Measurements from ENCODE around the gene MCRIP2. TPM values are rescaled to one million over a fixed set of nuclear protein-coding genes. Genes with fewer than 3 reads are reported as not detected.

MCRIP2 gene
- total and polyA plus RNA-seq, 2 experiments from 2014 or later: 64.3 to 67.7 TPM

DNA sequence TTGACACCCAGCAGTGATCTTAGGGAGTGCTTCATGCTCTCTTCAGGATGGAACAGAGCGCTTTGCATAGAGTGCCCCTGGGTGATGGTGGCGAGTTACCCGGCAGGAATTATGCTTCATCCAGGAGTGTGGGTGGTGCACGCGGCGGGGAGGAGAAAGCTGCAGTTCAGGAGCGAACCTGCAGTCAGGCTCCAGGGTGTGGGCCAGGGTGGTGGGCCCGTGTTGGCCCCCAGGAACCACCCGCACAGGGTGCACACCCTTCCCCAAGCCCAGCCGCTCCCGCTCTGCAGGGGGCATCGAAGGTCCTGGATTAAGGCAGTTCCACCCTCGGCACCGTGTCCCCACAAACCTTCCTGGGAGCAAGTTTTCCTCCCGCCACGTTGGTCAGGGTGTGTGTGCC is 47.8 kb upstream of the MCRIP2 start:
- H3K36me3 ChIP-seq (ENCODE audit: insufficient read depth): no peaks in the 10 kb centered on the region
- Mint-ChIP-seq H3K27me3 (ENCODE audit: insufficient read depth, low read depth, poor library complexity) (peaks cover 19% of the 10 kb centered on the region), H3K4me1 (peaks cover 9% of the 10 kb centered on the region), H3K36me3 (ENCODE audit: low read depth) (peaks cover 12% of the 10 kb centered on the region), H3K9me3 (no peaks in the 10 kb centered on the region; the same call in 2 of the 3 replicates), H3K27ac (no peak overlapping the region), H3K4me3 (no peak overlapping the region)
- no peaks in the 10 kb centered on the region for H3F3A ChIP-seq (replicated peaks; ENCODE audit: low read depth)
- peaks cover 19% of the 10 kb centered on the region for H4K20me1 ChIP-seq (replicated peaks; ENCODE audit: insufficient read depth)
- no peak for DNase-seq (ENCODE audit: low spot score)
- H3K27ac ChIP-seq (ENCODE audit: low read depth): no peak overlapping the region
- H3K4me1 ChIP-seq (ENCODE audit: insufficient read depth): no peaks in the 10 kb centered on the region
- TF ChIP-seq ZNF114 (CRISPR knock-in tag; IDR thresholded peaks at IDR 0.05) (no peak), ETS1 (IDR thresholded peaks at IDR 0.05) (no peak), ZNF331 (CRISPR knock-in tag; IDR thresholded peaks at IDR 0.05; ENCODE audit: low read depth) (no peak), JUNB (IDR thresholded peaks at IDR 0.05; ENCODE audit: unreplicated experiment) (no peak), STAT1 (IDR thresholded peaks at IDR 0.05; ENCODE audit: unreplicated experiment) (no peak), POLR2AphosphoS5 (IDR thresholded peaks at IDR 0.05; ENCODE audit: low read depth) (no peak), EZH2phosphoT487 (IDR thresholded peaks at IDR 0.05; ENCODE audit: unreplicated experiment) (no peak), CTCF (conservative IDR thresholded peaks at IDR 0.05; ENCODE audit: low read depth in 2 of 2) (no peak), EZH2 (IDR thresholded peaks at IDR 0.05; ENCODE audit: low read depth, unreplicated experiment) (no peak), CREB1 (CRISPR knock-in tag; IDR thresholded peaks at IDR 0.05; ENCODE audit: low read depth) (no peak), NANOG (IDR thresholded peaks at IDR 0.05; ENCODE audit: borderline replicate concordance) (no peak)
- TF ChIP-seq, protein P1, sequence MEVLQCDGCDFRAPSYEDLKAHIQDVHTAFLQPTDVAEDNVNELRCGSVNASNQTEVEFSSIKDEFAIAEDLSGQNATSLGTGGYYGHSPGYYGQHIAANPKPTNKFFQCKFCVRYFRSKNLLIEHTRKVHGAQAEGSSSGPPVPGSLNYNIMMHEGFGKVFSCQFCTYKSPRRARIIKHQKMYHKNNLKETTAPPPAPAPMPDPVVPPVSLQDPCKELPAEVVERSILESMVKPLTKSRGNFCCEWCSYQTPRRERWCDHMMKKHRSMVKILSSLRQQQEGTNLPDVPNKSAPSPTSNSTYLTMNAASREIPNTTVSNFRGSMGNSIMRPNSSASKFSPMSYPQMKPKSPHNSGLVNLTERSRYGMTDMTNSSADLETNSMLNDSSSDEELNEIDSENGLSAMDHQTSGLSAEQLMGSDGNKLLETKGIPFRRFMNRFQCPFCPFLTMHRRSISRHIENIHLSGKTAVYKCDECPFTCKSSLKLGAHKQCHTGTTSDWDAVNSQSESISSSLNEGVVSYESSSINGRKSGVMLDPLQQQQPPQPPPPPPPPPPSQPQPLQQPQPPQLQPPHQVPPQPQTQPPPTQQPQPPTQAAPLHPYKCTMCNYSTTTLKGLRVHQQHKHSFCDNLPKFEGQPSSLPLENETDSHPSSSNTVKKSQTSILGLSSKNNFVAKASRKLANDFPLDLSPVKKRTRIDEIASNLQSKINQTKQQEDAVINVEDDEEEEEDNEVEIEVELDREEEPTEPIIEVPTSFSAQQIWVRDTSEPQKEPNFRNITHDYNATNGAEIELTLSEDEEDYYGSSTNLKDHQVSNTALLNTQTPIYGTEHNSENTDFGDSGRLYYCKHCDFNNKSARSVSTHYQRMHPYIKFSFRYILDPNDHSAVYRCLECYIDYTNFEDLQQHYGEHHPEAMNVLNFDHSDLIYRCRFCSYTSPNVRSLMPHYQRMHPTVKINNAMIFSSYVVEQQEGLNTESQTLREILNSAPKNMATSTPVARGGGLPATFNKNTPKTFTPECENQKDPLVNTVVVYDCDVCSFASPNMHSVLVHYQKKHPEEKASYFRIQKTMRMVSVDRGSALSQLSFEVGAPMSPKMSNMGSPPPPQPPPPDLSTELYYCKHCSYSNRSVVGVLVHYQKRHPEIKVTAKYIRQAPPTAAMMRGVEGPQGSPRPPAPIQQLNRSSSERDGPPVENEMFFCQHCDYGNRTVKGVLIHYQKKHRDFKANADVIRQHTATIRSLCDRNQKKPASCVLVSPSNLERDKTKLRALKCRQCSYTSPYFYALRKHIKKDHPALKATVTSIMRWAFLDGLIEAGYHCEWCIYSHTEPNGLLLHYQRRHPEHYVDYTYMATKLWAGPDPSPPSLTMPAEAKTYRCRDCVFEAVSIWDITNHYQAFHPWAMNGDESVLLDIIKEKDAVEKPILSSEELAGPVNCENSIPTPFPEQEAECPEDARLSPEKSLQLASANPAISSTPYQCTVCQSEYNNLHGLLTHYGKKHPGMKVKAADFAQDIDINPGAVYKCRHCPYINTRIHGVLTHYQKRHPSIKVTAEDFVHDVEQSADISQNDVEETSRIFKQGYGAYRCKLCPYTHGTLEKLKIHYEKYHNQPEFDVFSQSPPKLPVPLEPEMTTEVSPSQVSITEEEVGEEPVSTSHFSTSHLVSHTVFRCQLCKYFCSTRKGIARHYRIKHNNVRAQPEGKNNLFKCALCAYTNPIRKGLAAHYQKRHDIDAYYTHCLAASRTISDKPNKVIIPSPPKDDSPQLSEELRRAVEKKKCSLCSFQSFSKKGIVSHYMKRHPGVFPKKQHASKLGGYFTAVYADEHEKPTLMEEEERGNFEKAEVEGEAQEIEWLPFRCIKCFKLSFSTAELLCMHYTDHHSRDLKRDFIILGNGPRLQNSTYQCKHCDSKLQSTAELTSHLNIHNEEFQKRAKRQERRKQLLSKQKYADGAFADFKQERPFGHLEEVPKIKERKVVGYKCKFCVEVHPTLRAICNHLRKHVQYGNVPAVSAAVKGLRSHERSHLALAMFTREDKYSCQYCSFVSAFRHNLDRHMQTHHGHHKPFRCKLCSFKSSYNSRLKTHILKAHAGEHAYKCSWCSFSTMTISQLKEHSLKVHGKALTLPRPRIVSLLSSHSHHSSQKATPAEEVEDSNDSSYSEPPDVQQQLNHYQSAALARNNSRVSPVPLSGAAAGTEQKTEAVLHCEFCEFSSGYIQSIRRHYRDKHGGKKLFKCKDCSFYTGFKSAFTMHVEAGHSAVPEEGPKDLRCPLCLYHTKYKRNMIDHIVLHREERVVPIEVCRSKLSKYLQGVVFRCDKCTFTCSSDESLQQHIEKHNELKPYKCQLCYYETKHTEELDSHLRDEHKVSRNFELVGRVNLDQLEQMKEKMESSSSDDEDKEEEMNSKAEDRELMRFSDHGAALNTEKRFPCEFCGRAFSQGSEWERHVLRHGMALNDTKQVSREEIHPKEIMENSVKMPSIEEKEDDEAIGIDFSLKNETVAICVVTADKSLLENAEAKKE (CRISPR knock-in tag; IDR thresholded peaks at IDR 0.05): no peak
- TF ChIP-seq, protein P2, sequence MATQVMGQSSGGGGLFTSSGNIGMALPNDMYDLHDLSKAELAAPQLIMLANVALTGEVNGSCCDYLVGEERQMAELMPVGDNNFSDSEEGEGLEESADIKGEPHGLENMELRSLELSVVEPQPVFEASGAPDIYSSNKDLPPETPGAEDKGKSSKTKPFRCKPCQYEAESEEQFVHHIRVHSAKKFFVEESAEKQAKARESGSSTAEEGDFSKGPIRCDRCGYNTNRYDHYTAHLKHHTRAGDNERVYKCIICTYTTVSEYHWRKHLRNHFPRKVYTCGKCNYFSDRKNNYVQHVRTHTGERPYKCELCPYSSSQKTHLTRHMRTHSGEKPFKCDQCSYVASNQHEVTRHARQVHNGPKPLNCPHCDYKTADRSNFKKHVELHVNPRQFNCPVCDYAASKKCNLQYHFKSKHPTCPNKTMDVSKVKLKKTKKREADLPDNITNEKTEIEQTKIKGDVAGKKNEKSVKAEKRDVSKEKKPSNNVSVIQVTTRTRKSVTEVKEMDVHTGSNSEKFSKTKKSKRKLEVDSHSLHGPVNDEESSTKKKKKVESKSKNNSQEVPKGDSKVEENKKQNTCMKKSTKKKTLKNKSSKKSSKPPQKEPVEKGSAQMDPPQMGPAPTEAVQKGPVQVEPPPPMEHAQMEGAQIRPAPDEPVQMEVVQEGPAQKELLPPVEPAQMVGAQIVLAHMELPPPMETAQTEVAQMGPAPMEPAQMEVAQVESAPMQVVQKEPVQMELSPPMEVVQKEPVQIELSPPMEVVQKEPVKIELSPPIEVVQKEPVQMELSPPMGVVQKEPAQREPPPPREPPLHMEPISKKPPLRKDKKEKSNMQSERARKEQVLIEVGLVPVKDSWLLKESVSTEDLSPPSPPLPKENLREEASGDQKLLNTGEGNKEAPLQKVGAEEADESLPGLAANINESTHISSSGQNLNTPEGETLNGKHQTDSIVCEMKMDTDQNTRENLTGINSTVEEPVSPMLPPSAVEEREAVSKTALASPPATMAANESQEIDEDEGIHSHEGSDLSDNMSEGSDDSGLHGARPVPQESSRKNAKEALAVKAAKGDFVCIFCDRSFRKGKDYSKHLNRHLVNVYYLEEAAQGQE (IDR thresholded peaks at IDR 0.05; ENCODE audit: unreplicated experiment): no peak
- no peaks in the 10 kb centered on the region for H3K9me2 ChIP-seq (ENCODE audit: insufficient read depth)
- H3K79me2 ChIP-seq (replicated peaks; ENCODE audit: insufficient read depth): peaks cover 34% of the 10 kb centered on the region
- no peak for ATAC-seq
- no peak overlapping the region for H3K4me3 ChIP-seq
- H3K4me2 ChIP-seq: no peak overlapping the region
- no peaks in the 10 kb centered on the region for H3K27me3 ChIP-seq (ENCODE audit: insufficient read depth)
- H2AFZ ChIP-seq: no peak overlapping the region

All from GM23338 (cell line).